Panc1 (cell line): ENCODE data around the gene HS1BP3. TPM values are rescaled to one million over a fixed set of nuclear protein-coding genes. Genes with fewer than 3 reads are reported as not detected.

Experiments
- ATAC-seq: fragments of 200-7000 bp; cut with Tn5 transposase; 2 replicates; pipeline ENCODE4 v1.9.1; 2020; ENCODE audit warnings: mild to moderate bottlenecking, moderate library complexity
- BruUV-seq: library from RNA; stranded (reverse); fragments of 400-500 nt; replicated peaks from 2 replicates; lab custom pipeline; 2021; lab: Mats Ljungman, UMichigan
- CTCF ChIA-PET: fragments of 300-600 bp; sonication (Branson Sonifier 250); formaldehyde crosslinking; loops from one replicate; lab custom pipeline; 2022; ENCODE audit warnings: antibody characterized with exemption; lab: Charles Lee
- POLR2A ChIA-PET: fragments of 300-600 bp; sonication (Branson Sonifier 250); formaldehyde crosslinking; loops from one replicate; lab custom pipeline; 2022; ENCODE audit warnings: antibody characterized with exemption; lab: Charles Lee
- DNase-seq: peaks from one replicate; pipeline ENCODE4 v3.0.0-alpha.2; 2010; ENCODE audit warnings: low read depth, low spot score
- H3K27ac ChIP-seq: 2 replicates; pipeline ENCODE4 v1.5.1; 2011; ENCODE audit warnings: mild to moderate bottlenecking, low read length, inconsistent platforms
- H3K27me3 ChIP-seq: fragments of 200-500 bp; sonication (Bioruptor generic); 2 replicates; pipeline ENCODE4 v1.6.0; 2014; ENCODE audit warnings: low read length, inconsistent platforms; ENCODE audit not compliant: control insufficient read depth, insufficient read depth
- H3K36me3 ChIP-seq: fragments of 200-500 bp; sonication (Bioruptor generic); 2 replicates; pipeline ENCODE4 v1.5.1; 2014; ENCODE audit warnings: inconsistent platforms, mild to moderate bottlenecking, low read length, moderate library complexity; ENCODE audit not compliant: control insufficient read depth, insufficient read depth
- H3K4me1 ChIP-seq: 2 replicates; pipeline ENCODE4 v1.5.1; 2011; ENCODE audit warnings: inconsistent platforms, mild to moderate bottlenecking, low read length, moderate library complexity; ENCODE audit not compliant: control insufficient read depth, insufficient read depth
- H3K4me3 ChIP-seq, 2 experiments: 2 replicates each; pipeline ENCODE4 v1.5.1; 2011 to 2012; ENCODE audit warnings: low read depth in 2 of 2, low read length in 2 of 2, mild to moderate bottlenecking in 2 of 2, inconsistent platforms in 1 of 2, moderate library complexity in 1 of 2
- H3K9me3 ChIP-seq: fragments of 200-500 bp; sonication (Bioruptor generic); 2 replicates; pipeline ENCODE4 v1.5.1; 2014; ENCODE audit warnings: low read depth, mild to moderate bottlenecking, inconsistent platforms, low read length, moderate library complexity; ENCODE audit not compliant: control insufficient read depth, insufficient read depth
- CTCF ChIP-seq: fragments of 450-650 bp; IDR thresholded peaks from 2 replicates; pipeline ENCODE4 v1.5.1; 2017; ENCODE audit warnings: mild to moderate bottlenecking
- POLR2AphosphoS5 ChIP-seq: IDR thresholded peaks from 2 replicates; pipeline ENCODE4 v1.6.1; 2012; ENCODE audit warnings: mild to moderate bottlenecking, low read depth, low read length, moderate library complexity
- SIN3A ChIP-seq: IDR thresholded peaks from 2 replicates; pipeline ENCODE4 v1.6.1; 2012; ENCODE audit warnings: low read depth, mild to moderate bottlenecking, low read length, moderate library complexity, borderline replicate concordance; ENCODE audit not compliant: insufficient read depth
- TCF7L2 ChIP-seq: IDR thresholded peaks from 2 replicates; pipeline ENCODE4 v1.6.1; 2011; ENCODE audit warnings: mild to moderate bottlenecking, low read depth, low read length, inconsistent platforms
- in situ Hi-C: cut with HindIII; loops from 2 replicates; pipeline ENCODE4 v1.10.0; 2016; ENCODE audit warnings: low sequenced_read_pairs, low pct_unique_long_range_greater_than_20kb
- intact Hi-C: fragments of 100-400 bp; cut with micrococcal nuclease; formaldehyde crosslinking; loops from one replicate; pipeline ENCODE4 v1.10.0; 2022; ENCODE audit not compliant: unreplicated experiment
- total RNA-seq: library from RNA; stranded (reverse); gene quantifications from one replicate; pipeline ENCODE4 v1.2.1, GENCODE V29; 2021; ENCODE audit not compliant: unreplicated experiment
- TF ChIP-seq, protein P1 (sequence below), 2 experiments: IDR thresholded peaks; 2 replicates each; pipeline ENCODE4 v1.6.1; 2011 to 2012; ENCODE audit warnings: low read depth in 2 of 2, control low read depth in 1 of 2, low read length in 1 of 2, mild to moderate bottlenecking in 1 of 2, moderate library complexity in 1 of 2; ENCODE audit not compliant: insufficient read depth in 1 of 2

Gene HS1BP3
- total RNA-seq, 1 experiment from 2014 or later = 46.1 TPM

- ChIA-PET CTCF (no interaction called here), POLR2A (no interaction called here)
- BruUV-seq = no TSS peak
- H3K36me3 ChIP-seq = no peaks in the 10 kb centered on the region
- ATAC-seq (no peak), DNase-seq (no peak)
- H3K4me3 ChIP-seq = no peak overlapping the region
- no peak overlapping the region for H3K27ac ChIP-seq
- in situ Hi-C loops (no loop called here), intact Hi-C loops (no loop called here)
- H3K27me3 ChIP-seq = no peaks in the 10 kb centered on the region
- H3K9me3 ChIP-seq = no peaks in the 10 kb centered on the region
- H3K4me1 ChIP-seq = no peaks in the 10 kb centered on the region
- TF ChIP-seq POLR2AphosphoS5 (no peak), TCF7L2 (no peak), SIN3A (no peak), CTCF (no peak)
- TF ChIP-seq, protein P1, sequence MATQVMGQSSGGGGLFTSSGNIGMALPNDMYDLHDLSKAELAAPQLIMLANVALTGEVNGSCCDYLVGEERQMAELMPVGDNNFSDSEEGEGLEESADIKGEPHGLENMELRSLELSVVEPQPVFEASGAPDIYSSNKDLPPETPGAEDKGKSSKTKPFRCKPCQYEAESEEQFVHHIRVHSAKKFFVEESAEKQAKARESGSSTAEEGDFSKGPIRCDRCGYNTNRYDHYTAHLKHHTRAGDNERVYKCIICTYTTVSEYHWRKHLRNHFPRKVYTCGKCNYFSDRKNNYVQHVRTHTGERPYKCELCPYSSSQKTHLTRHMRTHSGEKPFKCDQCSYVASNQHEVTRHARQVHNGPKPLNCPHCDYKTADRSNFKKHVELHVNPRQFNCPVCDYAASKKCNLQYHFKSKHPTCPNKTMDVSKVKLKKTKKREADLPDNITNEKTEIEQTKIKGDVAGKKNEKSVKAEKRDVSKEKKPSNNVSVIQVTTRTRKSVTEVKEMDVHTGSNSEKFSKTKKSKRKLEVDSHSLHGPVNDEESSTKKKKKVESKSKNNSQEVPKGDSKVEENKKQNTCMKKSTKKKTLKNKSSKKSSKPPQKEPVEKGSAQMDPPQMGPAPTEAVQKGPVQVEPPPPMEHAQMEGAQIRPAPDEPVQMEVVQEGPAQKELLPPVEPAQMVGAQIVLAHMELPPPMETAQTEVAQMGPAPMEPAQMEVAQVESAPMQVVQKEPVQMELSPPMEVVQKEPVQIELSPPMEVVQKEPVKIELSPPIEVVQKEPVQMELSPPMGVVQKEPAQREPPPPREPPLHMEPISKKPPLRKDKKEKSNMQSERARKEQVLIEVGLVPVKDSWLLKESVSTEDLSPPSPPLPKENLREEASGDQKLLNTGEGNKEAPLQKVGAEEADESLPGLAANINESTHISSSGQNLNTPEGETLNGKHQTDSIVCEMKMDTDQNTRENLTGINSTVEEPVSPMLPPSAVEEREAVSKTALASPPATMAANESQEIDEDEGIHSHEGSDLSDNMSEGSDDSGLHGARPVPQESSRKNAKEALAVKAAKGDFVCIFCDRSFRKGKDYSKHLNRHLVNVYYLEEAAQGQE (IDR thresholded peaks at IDR 0.05; ENCODE audit: insufficient read depth in 1 of 2, low read depth in 2 of 2, low read length in 1 of 2) = no peak
Observed at GRCh38 chr2:20691076-20691734, 40.3 kb upstream of the HS1BP3 start.

DNA sequence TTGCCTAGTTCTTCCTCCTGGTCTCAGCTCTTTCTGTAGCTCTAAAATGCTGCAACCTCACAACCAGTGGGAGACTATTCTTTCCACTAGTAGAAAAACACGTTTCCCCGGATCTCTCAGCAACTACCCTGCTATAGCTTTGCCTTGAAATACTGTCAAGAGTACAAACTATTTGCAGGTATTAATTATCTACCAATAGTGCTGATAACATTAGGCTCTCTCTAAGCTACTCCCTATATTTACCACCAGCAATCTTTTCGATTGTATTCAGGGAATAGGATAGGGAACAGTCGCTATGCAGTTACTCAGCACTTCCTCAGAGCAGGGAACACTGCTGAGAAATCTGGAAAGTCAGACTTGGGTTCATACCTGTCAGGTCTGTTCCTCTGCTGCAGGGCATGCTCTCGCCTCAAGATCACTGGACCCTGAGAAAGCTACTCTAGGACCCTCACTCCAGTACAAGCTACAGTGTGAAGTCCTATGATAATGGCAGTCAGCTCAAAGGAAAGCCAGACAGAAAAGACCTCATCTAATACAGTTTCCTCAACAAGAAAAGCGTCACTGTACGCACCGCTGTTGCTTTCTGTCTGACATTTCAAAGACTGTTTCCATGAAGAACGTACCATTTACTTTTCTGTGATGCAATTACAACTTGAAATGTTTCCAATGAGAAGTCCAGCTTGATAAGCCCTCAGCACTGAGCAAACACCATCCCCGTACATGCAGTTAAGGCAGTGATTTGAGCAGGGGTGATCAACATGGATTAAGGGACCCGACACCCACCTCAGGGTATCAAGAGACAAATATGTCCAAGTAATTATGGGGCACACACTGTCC lies 38.7 kb upstream of the HS1BP3 start:
- in situ Hi-C loops (no loop called here), intact Hi-C loops (no loop called here)
- no peak overlapping the region for H3K27ac ChIP-seq
- TF ChIP-seq SIN3A (no peak), TCF7L2 (no peak), POLR2AphosphoS5 (no peak)
- H3K9me3 ChIP-seq = no peaks in the 10 kb centered on the region
- H3K4me1 ChIP-seq = no peaks in the 10 kb centered on the region
- DNase-seq (no peak), ATAC-seq (no peak)
- ChIA-PET POLR2A (no interaction called here), CTCF (no interaction called here)
- BruUV-seq = no TSS peak
- H3K36me3 ChIP-seq = no peaks in the 10 kb centered on the region
- no peaks in the 10 kb centered on the region for H3K27me3 ChIP-seq
- no peak overlapping the region for H3K4me3 ChIP-seq
